ENCODE results near the gene IKBKE. TPM values are rescaled to one million over a fixed set of nuclear protein-coding genes. Genes with fewer than 3 reads are reported as not detected.
A peak's percentile ranks its signal among the peaks of the same experiment; 100 is the strongest.

The IKBKE gene
- total RNA-seq, 1 experiment from 2014 or later, result 6.4 TPM

GRCh38 chr1:206478746-206479145 lies 8.5 kb downstream of the IKBKE start:
- Histone ChIP-seq H3K27me3 (ENCODE audit: control insufficient read depth, insufficient read depth, low read length) (no peaks in the 10 kb centered on the region), H3K9me3 (ENCODE audit: control insufficient read depth, insufficient read depth, low read depth, low read length) (no peaks in the 10 kb centered on the region), H3K27ac (ENCODE audit: low read length) (no peak overlapping the region), H3K4me1 (ENCODE audit: control insufficient read depth, insufficient read depth, low read length) (no peaks in the 10 kb centered on the region), H3K4me3 (ENCODE audit: low read depth in 2 of 2, low read length in 2 of 2) (no peak overlapping the region), H3K36me3 (ENCODE audit: control insufficient read depth, insufficient read depth, low read length) (no peaks in the 10 kb centered on the region)
- BruUV-seq (replicated peaks), result no TSS peak
- ChIA-PET CTCF (interaction anchor here (0.6 to 1.7 kb wide), 4 partner anchors 8 to 597 kb away, joined by 6 to 9 read pairs (median 8); partner anchors contain the start of gene IKBKE), POLR2A (no interaction called here)
- in situ Hi-C loops (cut with HindIII; ENCODE audit: low pct_unique_long_range_greater_than_20kb, low sequenced_read_pairs), result no loop called here
- intact Hi-C loops (cut with micrococcal nuclease; ENCODE audit: unreplicated experiment), result loop anchor here (5.0 kb wide), 1 partner anchor 434 kb away; no protein-coding TSS in a partner anchor
- DNase-seq (ENCODE audit: low read depth, low spot score) (no peak), ATAC-seq (no peak)
- no peak for TF ChIP-seq SIN3A (IDR thresholded peaks at IDR 0.05; ENCODE audit: borderline replicate concordance, insufficient read depth, low read depth, low read length)
- no peak for TF ChIP-seq CTCF (IDR thresholded peaks at IDR 0.05)
- no peak for TF ChIP-seq POLR2AphosphoS5 (IDR thresholded peaks at IDR 0.05; ENCODE audit: low read depth, low read length)
- no peak for TF ChIP-seq TCF7L2 (IDR thresholded peaks at IDR 0.05; ENCODE audit: low read depth, low read length)
- TF ChIP-seq REST (IDR thresholded peaks at IDR 0.05; ENCODE audit: insufficient read depth in 1 of 2, low read depth in 2 of 2, low read length in 1 of 2), result no peak

GRCh38 chr1:206479183-206480125 lies 9.2 kb downstream of the IKBKE start:
- Histone ChIP-seq H3K36me3 (ENCODE audit: control insufficient read depth, insufficient read depth, low read length) (no peaks in the 10 kb centered on the region), H3K27ac (ENCODE audit: low read length) (no peak overlapping the region), H3K4me3 (ENCODE audit: low read depth in 2 of 2, low read length in 2 of 2) (no peak overlapping the region), H3K4me1 (ENCODE audit: control insufficient read depth, insufficient read depth, low read length) (no peaks in the 10 kb centered on the region), H3K9me3 (ENCODE audit: control insufficient read depth, insufficient read depth, low read depth, low read length) (no peaks in the 10 kb centered on the region), H3K27me3 (ENCODE audit: control insufficient read depth, insufficient read depth, low read length) (no peaks in the 10 kb centered on the region)
- DNase-seq (ENCODE audit: low read depth, low spot score), result peak; percentile 54
- TF ChIP-seq TCF7L2 (IDR thresholded peaks at IDR 0.05; ENCODE audit: low read depth, low read length) (no peak), SIN3A (IDR thresholded peaks at IDR 0.05; ENCODE audit: borderline replicate concordance, insufficient read depth, low read depth, low read length) (no peak), CTCF (IDR thresholded peaks at IDR 0.05) (peak; percentile 90)
- intact Hi-C loops (cut with micrococcal nuclease; ENCODE audit: unreplicated experiment), result loop anchor here (5.0 kb wide), 1 partner anchor 433 kb away; no protein-coding TSS in a partner anchor
- peak; percentile 79 for ATAC-seq
- ChIA-PET CTCF (interaction anchor here (0.5 to 1.7 kb wide), 9 partner anchors 9 to 596 kb away, joined by 3 to 9 read pairs (median 4); partner anchors contain the start of gene IKBKE), POLR2A (no interaction called here)
- BruUV-seq (replicated peaks), result no TSS peak
- in situ Hi-C loops (cut with HindIII; ENCODE audit: low pct_unique_long_range_greater_than_20kb, low sequenced_read_pairs), result no loop called here
